LoVo (cell line): ENCODE data around the gene AQP7.
"Not testable (repeated sequence)": the region's sequence is repeated elsewhere in the genome, so short reads cannot be mapped to it uniquely, and the experiment has no call there.

Experiments used
- DNase-seq: peaks from one replicate; pipeline ENCODE4 v3.0.0-alpha.2; 2016; ENCODE audit warnings: low spot score

Gene AQP7

DNA sequence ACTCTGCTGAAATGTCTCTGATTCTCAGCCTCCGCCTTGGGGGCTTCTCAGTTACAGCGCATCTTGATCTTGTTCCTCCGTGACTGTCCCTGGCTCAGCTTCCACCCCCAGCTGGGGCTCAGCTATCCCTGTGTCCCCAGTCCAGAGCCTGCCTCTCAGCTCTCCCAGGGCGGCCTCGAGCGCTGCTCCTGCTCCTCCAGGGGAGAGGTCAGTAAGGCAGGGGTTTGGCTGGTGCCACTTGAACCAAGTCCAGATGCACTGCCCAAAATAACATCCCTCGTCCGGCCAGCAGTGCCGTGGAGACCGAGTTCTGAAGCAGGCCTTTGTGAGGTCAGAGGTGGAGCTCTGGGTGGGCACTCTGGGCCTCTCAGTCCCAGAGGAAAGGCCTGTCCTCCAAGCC lies at the start of gene AQP7:
Gene AQP7 (minus strand): TSS at position 198 of the 400 bp plus-strand sequence. CDS start 1,306 bp downstream, outside the sequence.
- DNase-seq: not testable (repeated sequence)

DNA sequence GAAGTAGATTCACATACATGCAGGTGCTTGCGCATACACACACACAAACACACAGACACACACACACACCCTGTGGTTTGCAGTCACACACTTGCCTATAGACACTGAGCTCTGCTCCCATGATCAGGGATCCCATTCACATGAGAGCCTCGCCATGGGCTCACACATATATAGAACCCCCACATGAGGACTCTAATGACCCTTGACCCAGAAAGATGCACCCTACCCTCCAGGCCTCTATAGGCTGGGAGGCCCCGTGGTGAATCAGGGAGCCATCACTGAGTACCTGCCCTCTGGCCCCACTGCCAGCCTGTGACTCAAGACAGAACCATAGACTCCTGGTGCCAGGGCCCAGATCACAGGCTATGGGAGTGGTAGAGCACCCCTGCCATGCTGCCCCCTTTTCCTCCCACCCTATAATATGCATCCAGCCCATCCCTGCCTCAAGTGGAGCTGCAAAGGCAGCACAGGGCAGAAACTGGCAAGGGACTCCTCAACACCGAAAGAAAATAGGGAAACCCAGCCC lies 48.3 kb upstream of the AQP7 start:
- DNase-seq: no peak

DNA sequence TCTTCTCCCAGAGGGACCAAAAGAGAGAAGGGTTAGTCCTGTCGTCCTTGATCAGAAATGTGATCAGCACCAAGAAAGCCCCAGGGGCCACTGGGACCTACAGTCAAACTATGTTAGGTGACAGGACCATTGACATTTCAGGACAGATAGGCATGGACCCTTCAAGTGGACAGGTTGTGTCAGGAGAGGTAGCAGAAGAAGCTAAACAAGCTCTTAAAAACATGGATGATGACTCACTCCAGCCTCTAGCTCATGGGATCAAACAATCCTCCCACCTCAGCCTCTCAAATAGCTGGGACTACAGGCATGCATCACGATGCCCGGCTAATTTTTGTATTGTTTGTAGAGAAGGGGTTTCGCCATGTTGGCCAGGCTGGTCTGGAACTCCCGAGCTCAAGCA lies 47.3 kb upstream of the AQP7 start:
- DNase-seq: no peak

DNA sequence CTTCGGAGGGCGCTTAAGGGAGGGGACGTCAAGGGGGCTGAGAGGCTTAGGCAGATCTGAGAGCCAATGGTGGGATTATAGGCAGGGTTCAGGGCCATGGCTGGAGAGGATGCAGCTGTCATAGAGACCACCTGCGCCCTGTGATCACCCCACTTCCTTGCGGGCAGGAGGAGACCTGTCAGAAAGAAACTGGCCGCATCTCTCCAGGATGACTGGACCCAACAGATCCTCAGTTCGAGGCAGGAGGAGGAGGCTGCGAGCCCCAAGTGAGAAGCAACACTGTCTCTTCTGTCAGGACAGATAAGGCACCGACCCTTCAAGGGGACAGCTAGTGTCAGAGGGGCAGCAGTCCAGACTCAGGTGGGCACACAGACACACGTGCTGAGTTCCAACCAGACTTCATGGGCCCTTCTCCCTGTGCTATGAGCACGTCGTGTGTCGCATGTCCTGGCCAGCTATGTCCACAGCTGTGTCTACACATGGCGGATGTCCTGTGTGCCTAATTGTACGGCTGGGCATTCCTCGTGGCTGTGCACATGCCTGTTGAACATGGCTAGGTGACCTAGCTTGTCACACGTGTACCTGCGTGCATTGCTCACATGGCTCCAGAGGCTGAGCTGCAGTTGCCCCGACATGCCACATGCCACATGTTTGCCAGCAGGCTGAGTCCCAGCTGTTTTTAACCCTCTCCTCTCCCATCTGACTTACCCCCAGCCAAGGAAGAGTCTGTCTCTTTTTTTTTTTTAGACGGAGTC lies 45.6 kb upstream of the AQP7 start:
- no peak for DNase-seq

DNA sequence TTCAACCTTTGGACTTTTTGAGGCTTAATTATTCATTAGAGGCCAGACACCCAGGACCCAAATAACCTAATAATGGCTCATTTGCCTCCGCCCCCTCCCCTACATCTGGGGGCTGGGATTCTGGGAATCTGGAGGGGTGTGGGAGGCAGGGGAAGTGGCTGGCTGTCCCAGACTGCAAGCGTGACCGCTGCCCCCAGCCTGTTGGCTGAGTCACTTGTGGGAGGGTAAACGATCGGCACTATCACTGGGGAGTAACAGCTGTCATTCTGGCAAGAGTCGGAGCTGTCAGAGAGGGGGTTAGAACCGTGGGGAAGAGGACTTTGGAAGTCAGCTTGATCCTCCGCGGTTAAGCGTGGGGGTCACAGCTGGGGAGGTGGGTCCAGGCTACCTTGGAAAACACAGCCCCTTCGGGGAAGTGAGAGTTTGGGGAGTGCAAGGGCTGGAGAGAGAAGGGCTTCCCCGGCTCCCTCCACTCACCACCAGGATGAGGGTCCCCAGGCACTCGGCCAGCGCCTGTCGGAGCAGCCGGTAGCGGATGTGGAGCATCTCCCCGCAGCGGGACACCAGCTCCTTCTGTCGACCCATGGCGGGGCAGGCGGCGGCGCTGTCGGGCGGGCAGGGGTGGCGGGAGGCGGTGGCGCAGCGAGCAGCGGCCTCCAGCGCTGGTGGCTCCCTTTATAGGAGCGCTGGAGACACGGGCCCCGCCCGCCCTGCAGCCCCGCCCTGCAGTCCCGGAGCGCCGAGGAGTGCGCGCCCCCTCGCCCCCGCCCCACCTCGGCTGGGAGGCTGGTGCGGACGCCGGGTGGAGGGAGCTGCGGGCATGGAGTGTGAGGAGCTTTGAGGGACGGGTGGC lies 44.8 kb upstream of the AQP7 start, which contains the start of gene AQP3:
Gene AQP3 (minus strand): TSS at position 648 of the 853 bp plus-strand sequence. CDS start 63 bp downstream, at position 585.
- DNase-seq: peak; percentile 44

DNA sequence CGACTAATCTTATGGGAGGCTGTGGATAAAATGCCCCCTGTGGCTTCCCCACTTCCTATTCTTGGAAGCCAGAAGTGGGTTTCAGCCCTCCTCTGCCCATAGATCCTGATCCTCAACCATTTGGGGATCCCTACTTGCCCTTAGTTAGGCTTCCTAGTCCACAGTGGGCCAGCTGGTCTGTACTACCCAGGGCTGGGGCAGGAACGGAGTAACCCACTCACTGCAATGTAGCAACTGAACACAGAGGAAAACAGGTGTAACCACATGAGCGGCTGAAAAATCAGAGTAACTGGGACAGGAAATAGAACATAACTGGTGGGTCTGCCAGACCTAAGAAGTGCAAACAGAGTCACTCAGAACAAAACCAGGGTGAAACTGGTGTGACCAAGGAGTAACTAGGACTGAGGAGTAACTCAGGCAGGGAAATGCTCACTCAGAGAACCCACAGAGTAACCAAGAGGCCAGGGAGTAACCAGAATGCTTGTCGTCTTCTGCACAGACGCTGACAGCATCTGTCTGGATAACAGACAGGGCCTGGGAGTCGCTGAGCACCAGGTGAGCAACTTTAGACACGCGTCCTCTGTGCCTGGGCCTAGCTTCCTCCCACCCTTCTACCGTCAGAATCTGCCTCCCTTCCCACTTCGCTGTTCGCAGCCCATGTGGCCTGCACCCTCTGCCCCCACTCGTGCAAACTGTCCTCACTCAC lies 44.0 kb upstream of the AQP7 start:
- no peak for DNase-seq

DNA sequence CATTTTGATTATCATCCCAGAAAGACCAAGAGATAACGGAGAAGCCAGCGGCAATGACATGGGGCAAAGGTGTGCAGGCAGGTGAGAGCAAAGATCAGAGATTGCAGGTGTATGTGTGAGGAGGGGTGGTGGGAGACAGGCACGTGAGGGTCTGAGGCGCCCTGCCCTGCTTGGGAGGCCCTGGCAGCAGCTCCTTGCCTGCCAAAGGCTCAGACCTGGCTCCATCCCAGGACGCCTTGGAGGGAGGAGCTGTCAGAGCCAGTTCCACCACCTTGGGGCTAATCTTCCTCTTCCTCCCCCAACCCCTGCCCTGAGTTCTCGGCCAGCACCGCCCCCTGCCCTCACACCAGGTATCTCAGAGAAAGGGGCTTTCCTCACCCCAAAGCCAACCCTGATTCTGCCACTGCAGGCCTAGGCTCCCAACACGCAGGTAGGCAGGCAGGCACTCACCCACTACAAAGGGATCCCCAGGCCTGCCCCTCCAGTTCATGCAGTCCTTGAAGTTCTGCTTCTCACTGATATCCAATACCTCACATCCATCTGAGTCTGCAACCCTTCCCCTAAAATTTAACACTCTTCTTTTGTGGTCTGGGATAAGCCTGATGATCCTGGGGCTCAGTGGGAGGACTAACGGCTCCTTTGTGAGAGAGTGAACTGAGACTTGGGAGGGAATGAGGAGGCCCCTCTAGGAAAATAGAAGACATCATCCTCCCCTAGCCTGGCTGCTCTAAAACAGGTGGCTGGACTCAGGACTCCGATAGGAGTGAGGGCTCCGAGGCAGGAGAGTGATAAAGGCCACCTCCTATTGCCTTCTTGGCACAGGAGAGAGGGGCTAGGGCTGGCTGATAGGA lies 43.2 kb upstream of the AQP7 start:
- no peak for DNase-seq

DNA sequence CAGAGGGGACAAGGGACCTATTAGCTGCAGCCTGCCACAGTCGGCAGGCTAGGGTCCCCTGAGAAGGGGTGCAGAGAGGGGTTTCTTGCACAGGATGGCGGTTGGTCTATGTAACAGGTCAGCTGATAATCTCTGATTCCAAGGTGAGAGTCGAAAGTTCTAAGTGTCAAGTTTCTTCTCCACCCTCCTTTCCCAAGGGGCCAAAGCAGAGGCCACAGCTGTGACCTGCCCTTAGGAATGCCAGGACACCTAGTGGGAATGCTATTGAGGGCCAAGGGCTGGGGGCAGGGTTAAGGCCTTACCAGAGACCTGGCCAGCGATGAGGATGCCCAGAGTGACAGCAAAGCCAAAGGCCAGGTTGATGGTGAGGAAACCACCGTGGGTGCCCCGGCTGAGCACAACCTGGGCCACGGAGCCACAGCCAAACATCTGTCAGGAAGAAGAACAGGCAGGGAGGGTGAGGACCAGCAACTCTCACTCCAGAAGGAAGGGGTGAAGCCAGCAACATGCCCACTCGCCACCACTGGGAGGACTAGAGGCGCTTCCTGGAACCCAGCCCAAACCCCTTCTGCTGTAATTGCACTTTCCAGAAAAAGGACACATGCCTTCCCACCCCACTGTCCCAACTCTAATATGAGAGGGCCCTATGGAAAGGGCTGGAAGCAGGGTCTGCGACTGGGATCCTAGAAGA lies 41.2 kb upstream of the AQP7 start:
- DNase-seq: no peak

DNA sequence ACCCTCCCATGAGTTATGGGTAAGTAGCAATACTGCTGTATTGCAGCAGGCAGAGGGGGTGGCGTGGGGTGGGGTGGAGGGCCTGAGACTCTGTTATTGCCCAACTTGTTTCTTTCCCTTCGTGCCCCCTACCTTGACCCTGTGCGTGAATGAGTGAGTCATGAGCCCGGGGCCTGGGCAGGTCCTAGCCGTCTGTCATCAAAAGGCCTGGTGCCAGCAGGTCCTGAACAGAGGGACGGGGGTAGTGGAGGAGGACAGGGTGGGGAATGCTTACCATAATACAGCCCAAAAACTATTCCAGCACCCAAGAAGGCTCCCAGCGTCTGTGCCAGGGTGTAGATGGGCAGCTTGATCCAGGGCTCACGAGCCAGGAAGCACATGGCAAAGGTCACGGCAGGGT lies 40.7 kb upstream of the AQP7 start:
- DNase-seq: no peak

DNA sequence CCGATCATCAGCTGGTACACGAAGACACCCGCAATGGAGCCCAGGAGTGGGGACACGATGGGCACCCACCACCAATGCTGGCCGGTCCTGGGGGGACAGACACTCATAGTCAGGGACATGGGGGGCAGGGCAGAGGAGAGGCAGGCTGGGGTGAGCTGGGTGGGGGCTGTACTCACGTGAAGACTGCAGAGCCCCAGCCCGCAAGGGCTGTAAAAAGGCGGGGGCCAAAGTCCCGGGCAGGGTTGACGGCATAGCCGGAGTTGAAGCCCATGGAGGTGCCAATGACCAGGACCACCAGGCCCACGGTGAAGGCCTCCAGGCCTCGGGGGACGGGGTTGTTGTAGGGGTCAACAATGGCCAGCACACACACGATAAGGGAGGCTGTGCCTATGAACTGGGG lies 39.8 kb upstream of the AQP7 start:
- no peak for DNase-seq

DNA sequence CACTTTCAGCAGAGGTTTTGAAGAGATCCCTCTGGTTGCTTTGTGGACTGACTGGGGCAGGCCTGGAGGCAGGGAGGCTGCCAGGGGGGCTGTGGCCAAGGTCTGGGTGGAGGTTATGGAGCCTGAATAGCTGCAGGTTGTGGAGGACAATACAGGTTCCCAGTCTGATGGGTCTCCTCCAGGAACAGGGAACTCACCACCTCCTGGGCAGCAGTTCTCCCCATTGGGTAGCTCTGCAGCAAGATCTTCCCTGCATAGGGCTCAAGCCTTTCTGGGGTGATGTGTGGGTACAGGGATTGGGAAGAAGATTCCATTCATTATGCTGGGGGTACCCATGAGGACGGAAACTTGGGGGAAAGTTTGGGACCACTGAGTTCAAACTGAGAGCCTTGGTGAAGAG lies 38.2 kb upstream of the AQP7 start:
- DNase-seq: no peak

DNA sequence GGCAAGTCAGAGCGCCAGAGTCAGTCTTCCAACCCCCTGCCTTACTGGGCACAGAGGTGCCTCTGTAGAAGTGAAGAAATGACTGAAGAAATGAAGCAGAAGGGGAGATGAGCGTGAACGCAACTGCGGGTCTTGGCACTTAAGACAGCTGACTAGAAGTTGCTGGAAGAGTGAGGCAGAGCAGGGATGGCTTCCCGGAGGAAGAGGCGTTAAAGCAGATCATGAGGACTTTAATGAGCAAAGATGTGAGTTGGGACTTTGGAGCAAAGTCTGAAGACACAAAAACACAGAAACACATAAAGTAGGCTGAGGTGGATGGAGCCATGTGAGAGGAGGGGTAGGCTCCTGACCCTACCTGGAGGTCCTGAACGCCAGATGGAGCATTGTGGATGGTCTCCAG lies 37.8 kb upstream of the AQP7 start:
- DNase-seq: no peak

DNA sequence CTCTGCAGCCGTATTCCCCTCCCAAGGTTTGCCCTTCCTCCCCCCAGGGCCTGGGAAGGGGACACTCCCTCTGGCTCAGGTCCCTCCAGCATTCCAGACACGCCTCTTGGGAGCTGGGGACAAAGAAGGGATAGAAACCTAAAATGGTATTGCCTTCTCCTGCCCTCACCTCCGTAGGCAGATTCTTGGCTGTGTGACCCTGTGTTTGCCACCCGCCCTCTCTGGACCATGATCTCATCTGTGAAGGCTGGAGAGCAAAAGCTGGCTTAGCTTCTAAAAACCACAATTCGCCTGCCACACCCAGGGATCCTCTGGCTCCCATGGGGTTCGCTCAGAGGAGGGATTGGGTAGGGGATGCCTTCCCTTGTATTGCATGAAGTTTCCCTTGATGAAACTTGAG lies 37.4 kb upstream of the AQP7 start:
- DNase-seq: peak; percentile 58

DNA sequence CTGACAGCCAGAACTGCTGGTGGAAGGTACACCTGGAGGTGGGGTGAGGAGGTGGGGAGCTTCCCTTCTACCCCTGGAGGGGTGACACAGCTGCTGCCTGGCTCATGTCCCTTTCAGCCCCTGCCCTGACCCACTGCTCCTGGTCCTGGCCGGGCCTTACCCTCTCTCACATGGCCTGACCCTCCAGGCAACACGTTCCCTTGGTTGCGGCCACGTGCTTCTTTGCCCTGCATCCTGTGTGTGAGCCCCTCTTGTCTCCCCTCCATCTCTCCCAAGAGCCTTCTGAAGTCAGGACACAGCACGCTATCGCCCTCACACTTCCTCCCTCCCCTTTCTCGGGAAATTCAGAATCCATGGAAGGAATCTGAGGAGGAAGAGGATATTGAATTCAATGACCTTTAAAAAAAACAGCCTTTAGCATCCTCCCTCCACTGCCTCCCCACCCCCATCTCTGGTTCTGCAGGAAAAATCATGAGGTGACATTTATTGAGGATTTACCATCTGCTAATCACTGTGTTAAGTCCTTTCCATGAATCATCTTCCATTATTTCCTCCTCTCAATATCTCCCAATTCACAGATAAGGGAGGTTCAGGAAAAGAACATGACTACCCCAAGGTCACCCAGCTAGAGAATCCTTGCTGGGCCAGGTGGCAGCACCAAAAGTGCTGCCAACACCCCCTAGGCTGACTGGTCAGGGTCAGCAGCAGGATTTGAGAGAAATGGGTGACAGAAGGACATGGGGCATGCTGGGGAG lies 36.7 kb upstream of the AQP7 start:
- DNase-seq: peak; percentile 30

DNA sequence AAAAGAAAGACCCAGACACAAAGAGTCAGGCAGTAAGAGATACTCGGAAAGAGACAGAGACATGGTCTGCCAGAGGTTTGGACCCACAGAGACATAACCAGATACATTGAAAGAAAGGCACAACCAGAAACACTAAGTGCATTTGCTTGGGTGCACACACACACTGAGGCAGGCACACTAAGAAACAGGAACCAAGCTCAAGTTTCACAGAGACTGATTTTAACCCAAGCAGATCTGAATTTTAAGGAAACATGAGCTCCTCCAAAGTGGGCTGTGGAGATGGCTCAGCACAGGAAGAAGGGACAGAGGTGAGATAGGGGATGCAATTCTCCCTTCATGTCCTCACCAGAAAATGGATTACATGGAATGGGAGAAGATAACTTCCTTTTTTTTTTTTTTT lies 35.5 kb upstream of the AQP7 start:
- DNase-seq: no peak

DNA sequence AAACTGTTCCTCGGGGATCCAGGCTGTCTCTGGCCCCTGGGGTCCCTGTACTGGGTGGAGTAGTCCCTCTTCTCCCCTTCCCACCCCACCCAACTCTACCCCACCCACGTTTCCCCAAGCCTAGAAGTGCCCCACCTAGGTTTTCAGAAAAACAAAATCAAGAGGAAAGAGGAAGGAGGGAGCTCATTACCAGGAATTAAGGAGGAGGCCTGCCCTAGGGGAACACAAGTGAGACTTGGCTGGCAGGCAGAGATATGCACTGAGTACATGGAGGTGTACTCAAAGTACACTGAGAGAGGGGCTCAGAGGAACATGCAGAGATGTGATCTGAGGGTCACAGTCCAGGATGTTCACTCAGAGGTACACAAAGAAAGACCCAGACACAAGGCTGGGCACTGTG lies 34.8 kb upstream of the AQP7 start:
- no peak for DNase-seq

DNA sequence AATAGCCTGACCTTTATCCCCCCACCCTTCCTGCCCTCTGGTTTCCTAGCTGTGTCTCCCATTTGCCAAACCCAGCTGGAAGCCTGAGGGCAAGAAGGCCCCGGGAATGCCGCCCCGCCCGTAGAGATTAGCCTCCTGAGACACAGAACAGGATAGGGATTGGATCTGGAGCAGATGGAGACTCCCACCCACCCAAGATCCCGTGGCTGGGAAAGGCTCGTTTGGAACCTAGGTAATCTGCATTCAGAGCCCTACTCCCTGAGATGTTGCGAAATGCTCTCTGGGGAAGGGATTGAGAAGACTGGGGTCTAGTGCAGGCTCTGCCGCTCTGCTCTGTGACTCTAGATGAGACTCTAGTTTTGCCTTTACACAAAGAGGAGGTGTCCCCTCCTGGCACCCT lies 34.1 kb upstream of the AQP7 start:
- DNase-seq: peak; percentile 16

DNA sequence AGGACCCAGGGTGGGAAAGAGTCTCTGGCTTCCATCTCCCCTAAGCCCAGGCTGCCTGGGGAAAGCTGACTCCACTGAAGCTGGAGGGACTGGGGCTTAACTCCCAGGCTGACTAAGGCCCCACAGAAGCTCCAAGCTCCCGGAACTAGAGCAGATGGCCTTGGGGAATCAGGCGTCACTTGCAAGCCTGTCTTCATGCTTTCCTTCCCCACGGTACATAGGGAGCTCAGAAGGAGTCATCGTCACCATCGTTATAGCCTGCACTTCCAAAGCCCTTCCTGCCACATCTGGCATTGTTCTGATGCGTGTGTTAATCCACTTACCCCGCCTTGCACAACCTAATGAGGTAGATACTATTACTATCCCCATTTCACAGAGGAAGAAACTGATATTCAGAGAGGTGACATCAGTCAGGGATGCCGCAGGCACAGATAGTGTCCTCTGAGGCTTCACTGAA lies 33.5 kb upstream of the AQP7 start:
- no peak for DNase-seq

DNA sequence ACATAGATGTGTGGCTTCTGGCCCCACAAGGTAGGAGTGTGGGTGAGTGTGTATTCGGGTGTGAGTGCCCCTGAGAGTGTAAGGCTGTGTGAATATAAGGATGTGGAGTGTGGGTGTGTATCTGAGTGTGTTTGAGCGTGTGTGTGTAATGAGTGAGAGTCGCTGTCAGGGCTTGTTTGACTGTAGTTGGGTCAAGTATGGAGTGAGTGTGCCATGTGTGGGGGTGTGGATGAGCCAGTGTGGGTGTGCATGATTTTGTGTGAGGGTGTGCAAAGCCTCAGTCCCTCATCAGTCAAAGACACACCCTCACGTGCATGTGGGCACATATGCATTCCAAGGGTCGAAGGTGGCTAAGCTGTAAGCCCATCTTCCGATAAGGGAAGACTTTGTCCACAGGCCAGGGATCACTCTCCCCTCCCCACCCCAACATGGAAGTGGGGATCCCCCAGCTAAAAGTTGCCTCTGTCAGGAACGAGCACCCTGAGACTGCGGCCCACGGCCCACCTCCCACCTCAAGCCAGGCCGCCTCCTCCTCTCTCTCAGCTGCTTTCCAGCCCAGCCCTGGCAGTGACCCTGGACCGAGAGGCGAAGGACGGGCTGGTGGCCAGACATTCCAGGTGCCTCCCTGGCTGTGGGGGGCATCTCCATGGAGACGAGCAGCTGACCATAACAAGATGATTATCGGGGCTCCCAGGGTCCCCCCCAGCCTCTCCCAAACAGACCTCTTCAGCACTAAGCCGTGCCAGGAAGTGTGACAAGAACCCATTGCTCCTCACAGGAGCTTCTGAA lies 32.1 kb upstream of the AQP7 start:
- no peak for DNase-seq
